NCI-H2196 (cell line): ENCODE data around the gene SMIM11.
A peak's percentile ranks its signal among the peaks of the same experiment; 100 is the strongest.
"Not testable (repeated sequence)": the region's sequence is repeated elsewhere in the genome, so short reads cannot be mapped to it uniquely, and the experiment has no call there.

Source experiments
- DNase-seq: peaks from one replicate; lab custom pipeline; 2025; ENCODE audit not compliant: unreplicated experiment; lab: John Stamatoyannopoulos, UW

The SMIM11 gene

GRCh38 chr21:34354836-34355235 is 20.5 kb upstream of the SMIM11 start:
- DNase-seq, result no peak

- no peak for DNase-seq
Measured at GRCh38 chr21:34355570-34355969, 19.7 kb upstream of the SMIM11 start.

- no peak for DNase-seq
Measured at GRCh38 chr21:34357889-34358288, 17.4 kb upstream of the SMIM11 start.

- no peak for DNase-seq
Measured at GRCh38 chr21:34358866-34359265, 16.4 kb upstream of the SMIM11 start.

- no peak for DNase-seq
Measured at GRCh38 chr21:34360488-34361241, 14.6 kb upstream of the SMIM11 start.

GRCh38 chr21:34362136-34362444 is 13.2 kb upstream of the SMIM11 start:
- no peak for DNase-seq

GRCh38 chr21:34362670-34363069 is 12.6 kb upstream of the SMIM11 start:
- DNase-seq, result no peak

- DNase-seq, result no peak
Measured at GRCh38 chr21:34363733-34364132, 11.6 kb upstream of the SMIM11 start, which contains the start of gene KCNE2. KCNE2 (plus strand) TSS chr21:34364006; CDS start chr21:34370479, 6,473 bp downstream.

GRCh38 chr21:34364921-34365320 is 10.4 kb upstream of the SMIM11 start:
- DNase-seq, result no peak

- peak; percentile 7 for DNase-seq
Measured at GRCh38 chr21:34365809-34366208, 9.5 kb upstream of the SMIM11 start.

GRCh38 chr21:34367320-34367935 is 7.9 kb upstream of the SMIM11 start:
- DNase-seq, result peak; percentile 68

GRCh38 chr21:34369741-34370140 is 5.6 kb upstream of the SMIM11 start:
- DNase-seq, result no peak

GRCh38 chr21:34372321-34372720 is 3.0 kb upstream of the SMIM11 start:
- no peak for DNase-seq

GRCh38 chr21:34374462-34374861 is 845 bp upstream of the SMIM11 start:
- DNase-seq, result not testable (repeated sequence)

- not testable (repeated sequence) for DNase-seq
Measured at GRCh38 chr21:34375619-34375972, 289 bp downstream of the SMIM11 start.

GRCh38 chr21:34383138-34383537 is 7.8 kb downstream of the SMIM11 start:
- not testable (repeated sequence) for DNase-seq

- not testable (repeated sequence) for DNase-seq
Measured at GRCh38 chr21:34383724-34384415, 8.6 kb downstream of the SMIM11 start.

GRCh38 chr21:34400522-34400921 is 25.2 kb downstream of the SMIM11 start:
- DNase-seq, result not testable (repeated sequence)

- DNase-seq, result not testable (repeated sequence)
Measured at GRCh38 chr21:34404742-34405141, 29.4 kb downstream of the SMIM11 start.

GRCh38 chr21:34405686-34406085 is 30.4 kb downstream of the SMIM11 start:
- not testable (repeated sequence) for DNase-seq

GRCh38 chr21:34406102-34406501 is 30.8 kb downstream of the SMIM11 start:
- not testable (repeated sequence) for DNase-seq

- not testable (repeated sequence) for DNase-seq
Measured at GRCh38 chr21:34406676-34407075, 31.4 kb downstream of the SMIM11 start.
